Uterus (tissue), 4 donors: Measurements from ENCODE around the gene CGB1. TPM values are rescaled to one million over a fixed set of nuclear protein-coding genes. Genes with fewer than 3 reads are reported as not detected.

Experiments used
- DNase-seq, 2 donors: peaks; one replicate each; pipeline ENCODE4 v3.0.0-alpha.2; 2019 to 2020
- H3K27ac ChIP-seq, 2 donors: fragments of 200-600 bp; sonication (generic); 1 replicate in 1 of 2; 2 replicates in 1 of 2; pipeline ENCODE4 v1.5.1; 2016 to 2018
- H3K27me3 ChIP-seq, 2 donors: fragments of 200-600 bp; sonication (generic); one replicate each; pipeline ENCODE4 v1.5.1; 2018 to 2019; ENCODE audit warnings: control low read depth in 1 of 2
- H3K36me3 ChIP-seq, 2 donors: fragments of 200-600 bp; sonication (generic); one replicate each; pipeline ENCODE4 v1.5.1; 2019; ENCODE audit warnings: control low read depth in 1 of 2
- H3K4me1 ChIP-seq, 2 donors: fragments of 200-600 bp; sonication (generic); one replicate each; pipeline ENCODE4 v1.5.1; 2018 to 2019; ENCODE audit warnings: control low read depth in 1 of 2
- H3K4me3 ChIP-seq, 2 donors: fragments of 200-600 bp; sonication (generic); 1 replicate in 1 of 2; 2 replicates in 1 of 2; pipeline ENCODE4 v1.5.1; 2018 to 2019; ENCODE audit warnings: mild to moderate bottlenecking in 1 of 2
- H3K9me3 ChIP-seq, 2 donors: fragments of 200-600 bp; sonication (generic); one replicate each; pipeline ENCODE4 v1.5.1; 2019; ENCODE audit warnings: control low read depth in 1 of 2
- POLR2A ChIP-seq, 2 donors: fragments of 450-650 bp; IDR thresholded peaks; one replicate each; pipeline ENCODE4 v1.6.1; 2016; ENCODE audit warnings: antibody characterized with exemption in 2 of 2, mild to moderate bottlenecking in 1 of 2, moderate library complexity in 1 of 2
- intact Hi-C: fragments of 100-400 bp; cut with DNase I; formaldehyde crosslinking; loops from one replicate; pipeline ENCODE4 v1.15.1; 2023; ENCODE audit warnings: low total_unique reads
- total RNA-seq, 4 donors: library from RNA; depleted of rRNA in 3 of 4; stranded (reverse); fragments of >200 nt in 3 of 4; gene quantifications; one replicate each; pipeline versions ENCODE4 v1.1.0 to v1.2.4, GENCODE V29; 2014 to 2023
- TF ChIP-seq, protein P1 (sequence below), 4 experiments: fragments of 200-600 bp in 2 of 4; fragments of 450-650 bp in 2 of 4; sonication (generic) in 2 of 4; IDR thresholded peaks; one replicate each; pipeline ENCODE4 v1.5.1; 2016 to 2019; ENCODE audit warnings: antibody characterized with exemption in 4 of 4, mild to moderate bottlenecking in 2 of 4, moderate library complexity in 1 of 4
- donor health status: DM: yes; HTN: yes; CAD: no.

Gene CGB1
- total RNA-seq, 4 donors from 2014 or later, result not detected

DNA sequence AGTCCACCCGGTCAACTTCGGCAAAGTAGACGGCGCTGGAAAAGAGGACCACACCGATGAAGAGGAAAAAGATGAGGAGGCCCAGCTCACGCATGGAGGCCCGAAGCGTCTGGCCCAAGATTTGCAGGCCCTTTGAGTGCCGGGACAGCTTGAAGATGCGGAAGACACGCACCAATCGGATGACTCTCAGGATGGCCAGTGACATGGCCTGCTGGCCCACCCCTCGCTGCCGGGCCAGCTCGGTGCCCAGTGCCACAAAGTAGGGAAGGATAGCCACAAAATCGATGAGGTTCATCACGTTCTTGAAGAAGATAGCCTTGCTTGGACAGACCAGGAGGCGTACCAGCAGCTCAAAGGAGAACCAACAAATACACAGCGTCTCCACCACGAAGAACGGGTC lies 33.7 kb upstream of the CGB1 start:
- intact Hi-C loops, result no loop called here
- no peak overlapping the region for H3K4me3 ChIP-seq
- H3K27ac ChIP-seq, result no peak overlapping the region
- H3K27me3 ChIP-seq, result peaks cover 14 to 26% of the 10 kb centered on the region in 2 donors
- no peaks in the 10 kb centered on the region for H3K9me3 ChIP-seq
- no peak for TF ChIP-seq POLR2A (IDR thresholded peaks at IDR 0.05)
- TF ChIP-seq, protein P1, sequence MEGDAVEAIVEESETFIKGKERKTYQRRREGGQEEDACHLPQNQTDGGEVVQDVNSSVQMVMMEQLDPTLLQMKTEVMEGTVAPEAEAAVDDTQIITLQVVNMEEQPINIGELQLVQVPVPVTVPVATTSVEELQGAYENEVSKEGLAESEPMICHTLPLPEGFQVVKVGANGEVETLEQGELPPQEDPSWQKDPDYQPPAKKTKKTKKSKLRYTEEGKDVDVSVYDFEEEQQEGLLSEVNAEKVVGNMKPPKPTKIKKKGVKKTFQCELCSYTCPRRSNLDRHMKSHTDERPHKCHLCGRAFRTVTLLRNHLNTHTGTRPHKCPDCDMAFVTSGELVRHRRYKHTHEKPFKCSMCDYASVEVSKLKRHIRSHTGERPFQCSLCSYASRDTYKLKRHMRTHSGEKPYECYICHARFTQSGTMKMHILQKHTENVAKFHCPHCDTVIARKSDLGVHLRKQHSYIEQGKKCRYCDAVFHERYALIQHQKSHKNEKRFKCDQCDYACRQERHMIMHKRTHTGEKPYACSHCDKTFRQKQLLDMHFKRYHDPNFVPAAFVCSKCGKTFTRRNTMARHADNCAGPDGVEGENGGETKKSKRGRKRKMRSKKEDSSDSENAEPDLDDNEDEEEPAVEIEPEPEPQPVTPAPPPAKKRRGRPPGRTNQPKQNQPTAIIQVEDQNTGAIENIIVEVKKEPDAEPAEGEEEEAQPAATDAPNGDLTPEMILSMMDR (IDR thresholded peaks at IDR 0.05), result no peak
- H3K4me1 ChIP-seq, result peaks cover 0 to 10% of the 10 kb centered on the region in 2 donors
- H3K36me3 ChIP-seq, result no peaks in the 10 kb centered on the region
- no peak for DNase-seq

- no peak for DNase-seq
- TF ChIP-seq, protein P1 (IDR thresholded peaks at IDR 0.05), result no peak
- TF ChIP-seq POLR2A (IDR thresholded peaks at IDR 0.05), result no peak
- intact Hi-C loops, result no loop called here
Measured at GRCh38 chr19:49069026-49069425, 32.3 kb upstream of the CGB1 start.

DNA sequence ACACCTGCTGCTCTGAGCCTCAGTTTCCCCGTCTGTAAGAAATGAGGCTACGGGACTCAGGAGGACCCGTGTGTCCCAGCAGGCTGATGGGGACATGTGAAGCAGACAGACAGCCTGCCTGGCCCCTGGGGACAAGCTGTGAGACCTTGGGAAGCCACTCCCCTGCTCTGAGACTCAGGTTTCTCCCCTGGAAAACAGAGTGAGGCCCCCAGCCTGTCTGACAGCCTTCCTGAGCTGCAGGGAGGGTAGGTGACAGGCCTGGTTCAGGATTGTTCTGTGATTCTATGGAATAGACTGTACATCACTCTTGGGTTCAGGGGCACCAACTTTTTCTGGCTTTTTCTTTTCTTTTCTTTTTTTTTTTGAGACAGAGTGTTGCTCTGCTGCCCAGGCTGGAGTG lies 30.9 kb upstream of the CGB1 start:
- DNase-seq, result no peak
- Histone ChIP-seq H3K36me3 (no peaks in the 10 kb centered on the region), H3K4me3 (no peak overlapping the region), H3K27me3 (peaks cover 8 to 10% of the 10 kb centered on the region in 2 donors), H3K4me1 (peaks cover 0 to 7% of the 10 kb centered on the region in 2 donors), H3K27ac (no peak overlapping the region), H3K9me3 (no peaks in the 10 kb centered on the region)
- intact Hi-C loops, result no loop called here
- TF ChIP-seq, protein P1 (IDR thresholded peaks at IDR 0.05), result no peak
- TF ChIP-seq POLR2A (IDR thresholded peaks at IDR 0.05), result no peak

More at GRCh38 chr19:49069026-49069425, 32.3 kb upstream of the CGB1 start:
- H3K4me3 ChIP-seq, result no peak overlapping the region
- H3K4me1 ChIP-seq, result peaks cover 0 to 10% of the 10 kb centered on the region in 2 donors
- no peaks in the 10 kb centered on the region for H3K9me3 ChIP-seq
- H3K36me3 ChIP-seq, result no peaks in the 10 kb centered on the region
- peaks cover 14 to 21% of the 10 kb centered on the region in 2 donors for H3K27me3 ChIP-seq
- H3K27ac ChIP-seq, result no peak overlapping the region

DNA sequence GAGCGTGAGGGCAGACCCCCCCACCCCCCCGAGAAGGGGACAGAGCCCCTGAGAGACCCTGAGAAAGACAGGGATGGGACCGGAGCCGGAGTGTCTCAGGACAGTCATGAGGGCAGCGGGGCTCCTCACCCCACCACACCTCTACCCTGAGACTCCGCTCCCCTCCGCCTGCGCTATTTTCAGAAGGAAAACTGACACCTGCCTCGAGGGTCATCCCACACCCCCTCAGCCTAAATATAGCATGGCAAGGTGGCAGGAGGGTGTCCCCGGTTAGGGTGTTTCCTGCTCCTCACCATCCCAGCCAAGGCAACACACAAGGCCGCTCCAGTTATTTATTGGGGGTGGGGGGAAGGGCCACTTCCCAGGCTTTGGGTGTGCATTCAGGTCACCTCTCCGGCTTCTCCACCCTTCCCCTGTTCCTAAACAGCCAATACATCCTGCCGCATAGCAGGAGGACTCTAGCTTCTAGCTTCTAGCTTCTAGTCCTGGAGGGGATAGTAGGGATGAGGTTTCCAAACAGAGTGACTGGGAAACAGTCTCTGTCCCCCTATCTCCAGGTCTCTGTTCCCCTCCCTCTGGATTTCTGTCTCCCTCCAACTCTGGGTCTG lies 29.3 kb upstream of the CGB1 start:
- Histone ChIP-seq H3K27me3 (no peaks in the 10 kb centered on the region), H3K36me3 (no peaks in the 10 kb centered on the region), H3K4me1 (no peaks in the 10 kb centered on the region), H3K4me3 (no peak overlapping the region), H3K27ac (no peak overlapping the region), H3K9me3 (no peaks in the 10 kb centered on the region)
- TF ChIP-seq POLR2A (IDR thresholded peaks at IDR 0.05), result no peak
- TF ChIP-seq, protein P1 (IDR thresholded peaks at IDR 0.05), result no peak
- DNase-seq, result no peak
- intact Hi-C loops, result no loop called here

DNA sequence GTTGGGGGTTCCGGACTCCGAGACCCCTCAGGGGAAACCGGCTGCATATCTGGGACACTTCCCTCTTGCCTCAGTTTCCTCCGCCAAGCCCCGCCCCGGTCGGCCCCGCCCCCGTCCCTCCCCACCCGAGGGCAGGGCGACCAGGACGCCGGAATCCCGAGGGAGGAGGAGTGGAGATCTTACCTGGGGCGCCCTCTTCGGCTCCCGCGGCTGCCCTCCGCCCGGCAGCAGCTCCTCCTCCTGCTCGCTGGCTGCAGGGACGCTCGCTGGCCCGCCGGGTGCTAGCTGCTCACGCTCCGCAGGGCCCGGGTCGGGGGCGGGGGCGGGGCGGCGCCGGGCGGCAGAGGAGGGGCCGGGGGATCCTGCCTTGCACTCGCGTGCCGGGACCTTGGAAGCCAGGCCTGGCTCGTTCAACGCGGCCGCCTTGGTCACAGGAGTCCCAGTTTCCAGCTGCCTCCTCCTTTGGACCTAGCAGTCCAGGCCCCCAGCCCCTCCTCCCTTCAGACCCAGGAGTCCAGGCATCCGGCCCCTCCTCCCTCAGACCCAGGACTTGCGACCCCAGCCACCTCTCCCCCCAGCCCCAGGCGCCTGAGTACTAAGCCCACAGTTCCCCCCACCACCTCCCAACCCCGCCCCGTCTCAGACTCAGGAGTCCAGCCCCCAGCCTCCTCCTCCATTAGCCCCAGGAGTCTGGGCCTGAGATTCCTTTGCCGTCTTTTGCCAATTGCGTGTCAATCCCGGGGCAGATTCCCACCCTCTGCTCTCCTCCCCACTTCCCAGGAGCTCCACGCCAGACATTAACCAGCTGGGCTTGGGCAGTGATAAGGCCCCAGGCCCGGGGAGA lies 28.3 kb upstream of the CGB1 start, which contains the start of gene NTF4:
Gene NTF4, minus strand, starts transcription at position 51 of the 844 bp plus-strand sequence. CDS start 2,821 bp downstream, outside the sequence.
- no peaks in the 10 kb centered on the region for H3K9me3 ChIP-seq
- H3K27ac ChIP-seq, result no peak within 1 kb of the TSS
- no peak within 1 kb of the TSS for H3K4me3 ChIP-seq
- no peaks in the 10 kb centered on the region for H3K36me3 ChIP-seq
- H3K27me3 ChIP-seq, result no peaks in the 10 kb centered on the region
- H3K4me1 ChIP-seq, result no peaks in the 10 kb centered on the region
- intact Hi-C loops, result no loop called here
- no peak for DNase-seq
- no peak for TF ChIP-seq POLR2A (IDR thresholded peaks at IDR 0.05)
- TF ChIP-seq, protein P1 (IDR thresholded peaks at IDR 0.05), result no peak
